Stimulated activated CD4-positive, alpha-beta T cell treated with anti-CD3 and anti-CD28 coated beads, Interleukin-12 subunit alpha, Interleukin-12 subunit beta, amount 100 ng/mL, for 24 hours (primary cell): ENCODE data around the gene MYO5A.
"Not testable (repeated sequence)": the region's sequence is repeated elsewhere in the genome, so short reads cannot be mapped to it uniquely, and the experiment has no call there.

Experiments
- DNase-seq, 2 experiments: peaks; one replicate each; pipeline ENCODE4 v3.0.0-alpha.2; 2020; ENCODE audit warnings: low read depth in 2 of 2

The MYO5A gene

GRCh38 chr15:52288986-52289385, 239.7 kb downstream of the MYO5A start:
- DNase-seq, result no peak

GRCh38 chr15:52288051-52288942, 240.4 kb downstream of the MYO5A start:
- no peak for DNase-seq

- DNase-seq, result no peak
Measured at GRCh38 chr15:52287114-52287513, 241.6 kb downstream of the MYO5A start.

GRCh38 chr15:52285941-52286340, 242.7 kb downstream of the MYO5A start:
- not testable (repeated sequence) for DNase-seq

- no peak for DNase-seq
Measured at GRCh38 chr15:52284164-52284563, 244.5 kb downstream of the MYO5A start.

GRCh38 chr15:52283281-52283680, 245.4 kb downstream of the MYO5A start:
- DNase-seq, result no peak

- no peak for DNase-seq
Measured at GRCh38 chr15:52282418-52282817, 246.3 kb downstream of the MYO5A start.

GRCh38 chr15:52281085-52282035, 247.3 kb downstream of the MYO5A start:
- no peak for DNase-seq

GRCh38 chr15:52280326-52281084, 248.2 kb downstream of the MYO5A start:
- DNase-seq, result no peak

- DNase-seq, result no peak
Measured at GRCh38 chr15:52278636-52279367, 249.9 kb downstream of the MYO5A start.

GRCh38 chr15:52278135-52278534, 250.5 kb downstream of the MYO5A start:
- no peak for DNase-seq

GRCh38 chr15:52277575-52277974, 251.1 kb downstream of the MYO5A start:
- no peak for DNase-seq

- DNase-seq, result no peak
Measured at GRCh38 chr15:52276256-52276770, 252.4 kb downstream of the MYO5A start.

GRCh38 chr15:52263563-52264282, 265.0 kb downstream of the MYO5A start:
- no peak for DNase-seq

- DNase-seq, result no peak
Measured at GRCh38 chr15:52262364-52262763, 266.3 kb downstream of the MYO5A start.

GRCh38 chr15:52261498-52262242, 267.0 kb downstream of the MYO5A start:
- peak; percentile 17 to 54 for DNase-seq

- no peak for DNase-seq
Measured at GRCh38 chr15:52261026-52261425, 267.7 kb downstream of the MYO5A start.

GRCh38 chr15:52259503-52259902, 269.2 kb downstream of the MYO5A start:
- DNase-seq, result no peak

- no peak for DNase-seq
Measured at GRCh38 chr15:52258461-52258860, 270.2 kb downstream of the MYO5A start.

GRCh38 chr15:52257734-52258062, 271.0 kb downstream of the MYO5A start:
- DNase-seq, result no peak
